MM.1S (cell line): ENCODE measurements around the gene TTLL6.

Experiments
- DNase-seq: peaks from one replicate; pipeline ENCODE4 v3.0.0-alpha.2; 2015
- H2AFZ ChIP-seq: fragments of 300-600 bp; sonication (generic); 2 replicates; pipeline ENCODE4 v1.6.0; 2016; ENCODE audit warnings: antibody characterized with exemption, low read length
- H3F3A ChIP-seq: fragments of 300-600 bp; sonication (generic); 2 replicates; pipeline ENCODE4 v1.6.1; 2016; ENCODE audit warnings: mild to moderate bottlenecking, antibody characterized with exemption, low read length, moderate library complexity, mixed read lengths; ENCODE audit not compliant: insufficient read depth
- H3K27ac ChIP-seq: fragments of 300-600 bp; sonication (generic); 2 replicates; pipeline ENCODE4 v1.5.1; 2016; ENCODE audit warnings: mild to moderate bottlenecking, low read length
- H3K27me3 ChIP-seq: fragments of 300-600 bp; sonication (generic); replicated peaks from 2 replicates; pipeline ENCODE4 v1.6.0; 2016; ENCODE audit warnings: low read length; ENCODE audit not compliant: insufficient read depth
- H3K36me3 ChIP-seq: fragments of 300-600 bp; sonication (generic); replicated peaks from 2 replicates; pipeline ENCODE4 v1.6.1; 2016; ENCODE audit warnings: mild to moderate bottlenecking, low read length, mixed read lengths; ENCODE audit not compliant: insufficient read depth
- H3K4me1 ChIP-seq: fragments of 300-600 bp; sonication (generic); 2 replicates; pipeline ENCODE4 v1.6.1; 2016; ENCODE audit warnings: low read length, mixed read lengths
- H3K4me2 ChIP-seq: fragments of 300-600 bp; sonication (generic); 2 replicates; pipeline ENCODE4 v1.6.0; 2016; ENCODE audit warnings: low read depth, low read length
- H3K4me3 ChIP-seq: fragments of 300-600 bp; sonication (generic); 2 replicates; pipeline ENCODE4 v1.5.1; 2016; ENCODE audit warnings: low read length, mixed read lengths
- H3K79me2 ChIP-seq: fragments of 300-600 bp; sonication (generic); 2 replicates; pipeline ENCODE4 v1.6.1; 2016; ENCODE audit warnings: mixed run types, low read length, mixed read lengths
- H3K9ac ChIP-seq: fragments of 300-600 bp; sonication (generic); 2 replicates; pipeline ENCODE4 v1.6.1; 2016; ENCODE audit warnings: low read length, mixed read lengths
- H3K9me2 ChIP-seq: fragments of 300-600 bp; sonication (generic); replicated peaks from 2 replicates; pipeline ENCODE4 v1.6.1; 2016; ENCODE audit warnings: mild to moderate bottlenecking, low read length, mixed read lengths; ENCODE audit not compliant: insufficient read depth
- H3K9me3 ChIP-seq: fragments of 300-600 bp; sonication (generic); replicated peaks from 2 replicates; pipeline ENCODE4 v1.6.1; 2016; ENCODE audit warnings: mild to moderate bottlenecking, low read length, mixed read lengths; ENCODE audit not compliant: insufficient read depth
- H4K20me1 ChIP-seq: fragments of 300-600 bp; sonication (generic); 2 replicates; pipeline ENCODE4 v1.6.1; 2016; ENCODE audit warnings: mild to moderate bottlenecking, low read length, moderate library complexity, mixed read lengths; ENCODE audit not compliant: insufficient read depth
- CTCF ChIP-seq: fragments of 300-600 bp; sonication (generic); IDR thresholded peaks from 2 replicates; pipeline ENCODE4 v1.5.1; 2016; ENCODE audit warnings: antibody characterized with exemption, low read length, mixed read lengths
- EZH2 ChIP-seq: fragments of 300-600 bp; sonication (generic); optimal IDR thresholded peaks from 2 replicates; pipeline ENCODE3; 2017; ENCODE audit warnings: low read depth, mild to moderate bottlenecking, antibody characterized with exemption, low read length, mixed read lengths
- EZH2phosphoT487 ChIP-seq: fragments of 300-600 bp; sonication (generic); IDR thresholded peaks from 2 replicates; pipeline ENCODE4 v1.6.1; 2018; ENCODE audit warnings: antibody characterized with exemption, low read length

TTLL6 gene

GRCh38 chr17:48843187-48843900, 26.3 kb upstream of the TTLL6 start:
- Histone ChIP-seq H2AFZ (no peak overlapping the region), H3K36me3 (no peaks in the 10 kb centered on the region), H3K9me2 (no peaks in the 10 kb centered on the region), H3K9me3 (no peaks in the 10 kb centered on the region), H3K9ac (no peak overlapping the region), H3K27me3 (no peaks in the 10 kb centered on the region), H3K27ac (no peak overlapping the region), H3K4me2 (no peak overlapping the region), H3K4me1 (peaks cover 17% of the 10 kb centered on the region), H3F3A (peaks cover 13% of the 10 kb centered on the region; the same call in 1 of the 2 replicates), H3K4me3 (no peak overlapping the region), H3K79me2 (peaks cover 26% of the 10 kb centered on the region), H4K20me1 (no peaks in the 10 kb centered on the region)
- no peak for DNase-seq
- TF ChIP-seq EZH2, result no peak
- TF ChIP-seq EZH2phosphoT487, result no peak
- TF ChIP-seq CTCF, result no peak

GRCh38 chr17:48842746-48843145, 25.7 kb upstream of the TTLL6 start:
- no peaks in the 10 kb centered on the region for H3K9me3 ChIP-seq
- H3K79me2 ChIP-seq, result peaks cover 29% of the 10 kb centered on the region
- H4K20me1 ChIP-seq, result no peaks in the 10 kb centered on the region
- H3K36me3 ChIP-seq, result no peaks in the 10 kb centered on the region
- no peak overlapping the region for H3K9ac ChIP-seq
- H3K27me3 ChIP-seq, result no peaks in the 10 kb centered on the region
- no peak for DNase-seq
- H3K9me2 ChIP-seq, result no peaks in the 10 kb centered on the region
- no peak overlapping the region for H3K4me2 ChIP-seq
- TF ChIP-seq CTCF (no peak), EZH2 (no peak), EZH2phosphoT487 (no peak)
- no peak overlapping the region for H3K27ac ChIP-seq
- H3F3A ChIP-seq, result peaks cover 15% of the 10 kb centered on the region
- H2AFZ ChIP-seq, result no peak overlapping the region
- peaks cover 19% of the 10 kb centered on the region for H3K4me1 ChIP-seq
- no peak overlapping the region for H3K4me3 ChIP-seq

- H3K27ac ChIP-seq, result peak overlapping the region; percentile 37; the same call in 1 of the 2 replicates
- H3K4me1 ChIP-seq, result peaks cover 29% of the 10 kb centered on the region
- H3K36me3 ChIP-seq, result no peaks in the 10 kb centered on the region
- H2AFZ ChIP-seq, result 0 out of 2 replicates have a peak overlapping the region, but pooled peaks have one; percentile 18
- no peaks in the 10 kb centered on the region for H3K27me3 ChIP-seq
- TF ChIP-seq CTCF (no peak), EZH2phosphoT487 (no peak), EZH2 (no peak)
- peak overlapping the region; percentile 15; the same call in 1 of the 2 replicates for H3K9ac ChIP-seq
- peak overlapping the region; percentile 85 for H3K4me2 ChIP-seq
- peak; percentile 68 for DNase-seq
- no peaks in the 10 kb centered on the region for H3K9me2 ChIP-seq
- H3F3A ChIP-seq, result peaks cover 23% of the 10 kb centered on the region
- peaks cover 34% of the 10 kb centered on the region for H3K79me2 ChIP-seq
- H4K20me1 ChIP-seq, result no peaks in the 10 kb centered on the region
- no peaks in the 10 kb centered on the region for H3K9me3 ChIP-seq
- peak overlapping the region; percentile 43 for H3K4me3 ChIP-seq
Measured at GRCh38 chr17:48841395-48841831, 24.4 kb upstream of the TTLL6 start.
